ENCODE results near the gene ATP4A. TPM values are rescaled to one million over a fixed set of nuclear protein-coding genes. Genes with fewer than 3 reads are reported as not detected.
A peak's percentile ranks its signal among the peaks of the same experiment; 100 is the strongest.
"Not testable (repeated sequence)": the region's sequence is repeated elsewhere in the genome, so short reads cannot be mapped to it uniquely, and the experiment has no call there.

Gene ATP4A
- total RNA-seq, 1 donor = not detected

- Histone ChIP-seq H2AFZ (ENCODE audit: low read length) (no peak overlapping the region), H3K9me3 (ENCODE audit: low read depth, low read length) (no peaks in the 10 kb centered on the region), H3K79me2 (ENCODE audit: insufficient read depth, low read length) (no peaks in the 10 kb centered on the region), H3K4me3 (ENCODE audit: insufficient read depth, low read length) (no peak overlapping the region), H4K20me1 (ENCODE audit: insufficient read depth, low read length) (no peaks in the 10 kb centered on the region), H3K4me1 (ENCODE audit: insufficient read depth, low read length) (peaks cover 4% of the 10 kb centered on the region), H3K27me3 (ENCODE audit: insufficient read depth, low read length) (no peaks in the 10 kb centered on the region), H3K36me3 (ENCODE audit: insufficient read depth, low read length) (no peaks in the 10 kb centered on the region), H3K4me2 (ENCODE audit: insufficient read depth, low read length) (no peak overlapping the region), H3K27ac (ENCODE audit: low read depth, low read length) (no peak overlapping the region)
- TF ChIP-seq, protein P1, sequence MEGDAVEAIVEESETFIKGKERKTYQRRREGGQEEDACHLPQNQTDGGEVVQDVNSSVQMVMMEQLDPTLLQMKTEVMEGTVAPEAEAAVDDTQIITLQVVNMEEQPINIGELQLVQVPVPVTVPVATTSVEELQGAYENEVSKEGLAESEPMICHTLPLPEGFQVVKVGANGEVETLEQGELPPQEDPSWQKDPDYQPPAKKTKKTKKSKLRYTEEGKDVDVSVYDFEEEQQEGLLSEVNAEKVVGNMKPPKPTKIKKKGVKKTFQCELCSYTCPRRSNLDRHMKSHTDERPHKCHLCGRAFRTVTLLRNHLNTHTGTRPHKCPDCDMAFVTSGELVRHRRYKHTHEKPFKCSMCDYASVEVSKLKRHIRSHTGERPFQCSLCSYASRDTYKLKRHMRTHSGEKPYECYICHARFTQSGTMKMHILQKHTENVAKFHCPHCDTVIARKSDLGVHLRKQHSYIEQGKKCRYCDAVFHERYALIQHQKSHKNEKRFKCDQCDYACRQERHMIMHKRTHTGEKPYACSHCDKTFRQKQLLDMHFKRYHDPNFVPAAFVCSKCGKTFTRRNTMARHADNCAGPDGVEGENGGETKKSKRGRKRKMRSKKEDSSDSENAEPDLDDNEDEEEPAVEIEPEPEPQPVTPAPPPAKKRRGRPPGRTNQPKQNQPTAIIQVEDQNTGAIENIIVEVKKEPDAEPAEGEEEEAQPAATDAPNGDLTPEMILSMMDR (IDR thresholded peaks at IDR 0.05; ENCODE audit: extremely low read depth, low read depth, low read length) = no peak
- no peak for DNase-seq (ENCODE audit: insufficient read length, low spot score, missing footprints)
These were observed 33.0 kb upstream of the ATP4A start for GRCh38 chr19:35596366-35596999.

DNA sequence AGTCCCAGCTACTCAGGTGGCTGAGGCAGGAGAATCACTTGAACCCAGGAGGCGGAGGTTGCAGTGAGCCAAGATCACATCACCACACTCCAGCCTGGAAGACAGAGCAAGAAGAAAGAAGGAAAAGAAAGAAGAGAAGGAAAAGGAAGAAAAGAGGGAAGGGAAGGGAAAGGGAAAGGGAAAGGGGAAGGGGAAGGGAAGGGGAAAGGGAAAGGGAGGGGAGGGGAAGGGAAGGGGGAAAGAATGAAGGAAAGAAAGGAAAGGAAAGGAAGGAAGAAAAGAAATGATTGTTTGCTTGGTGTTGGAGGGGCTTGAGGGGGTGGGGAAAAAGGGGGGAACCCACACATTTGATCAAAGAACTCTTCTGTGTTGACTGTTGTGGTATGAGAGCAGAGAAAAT is 32.5 kb upstream of the ATP4A start:
- no peaks in the 10 kb centered on the region for H3K36me3 ChIP-seq (ENCODE audit: insufficient read depth, low read length)
- no peaks in the 10 kb centered on the region for H3K9me3 ChIP-seq (ENCODE audit: low read depth, low read length)
- H2AFZ ChIP-seq (ENCODE audit: low read length) = no peak overlapping the region
- no peaks in the 10 kb centered on the region for H3K27me3 ChIP-seq (ENCODE audit: insufficient read depth, low read length)
- H3K79me2 ChIP-seq (ENCODE audit: insufficient read depth, low read length) = no peaks in the 10 kb centered on the region
- DNase-seq (ENCODE audit: insufficient read length, low spot score, missing footprints) = no peak
- no peaks in the 10 kb centered on the region for H4K20me1 ChIP-seq (ENCODE audit: insufficient read depth, low read length)
- peaks cover 4% of the 10 kb centered on the region for H3K4me1 ChIP-seq (ENCODE audit: insufficient read depth, low read length)
- TF ChIP-seq, protein P1 (IDR thresholded peaks at IDR 0.05; ENCODE audit: extremely low read depth, low read depth, low read length) = no peak
- no peak overlapping the region for H3K27ac ChIP-seq (ENCODE audit: low read depth, low read length)
- no peak overlapping the region for H3K4me2 ChIP-seq (ENCODE audit: insufficient read depth, low read length)
- H3K4me3 ChIP-seq (ENCODE audit: insufficient read depth, low read length) = no peak overlapping the region

GRCh38 chr19:35595026-35595425 is 31.6 kb upstream of the ATP4A start:
- H3K4me1 ChIP-seq (ENCODE audit: insufficient read depth, low read length) = not testable (repeated sequence)

DNA sequence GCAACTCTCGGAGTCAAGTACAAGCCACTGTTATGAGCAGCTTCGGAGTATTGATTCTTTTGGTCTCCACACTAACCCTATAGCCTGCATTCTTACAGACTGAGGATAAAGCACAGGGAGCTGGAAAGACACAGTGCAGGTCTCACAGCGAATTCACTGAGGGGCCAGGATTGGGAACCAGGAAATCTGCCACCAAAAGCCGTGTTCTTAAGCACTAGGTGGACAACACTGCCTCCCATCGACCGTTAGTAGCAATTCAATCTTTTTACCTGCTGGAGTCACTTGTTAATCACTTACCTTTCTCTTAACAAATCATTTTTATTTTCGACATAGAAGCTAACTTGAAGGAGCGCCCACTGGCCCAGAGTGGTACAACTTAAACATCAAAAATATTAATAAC is 28.8 kb upstream of the ATP4A start:
- Histone ChIP-seq H2AFZ (ENCODE audit: low read length) (no peak overlapping the region), H4K20me1 (ENCODE audit: insufficient read depth, low read length) (no peaks in the 10 kb centered on the region), H3K79me2 (ENCODE audit: insufficient read depth, low read length) (no peaks in the 10 kb centered on the region), H3K4me2 (ENCODE audit: insufficient read depth, low read length) (no peak overlapping the region), H3K4me3 (ENCODE audit: insufficient read depth, low read length) (no peak overlapping the region), H3K9me3 (ENCODE audit: low read depth, low read length) (no peaks in the 10 kb centered on the region), H3K36me3 (ENCODE audit: insufficient read depth, low read length) (no peaks in the 10 kb centered on the region), H3K27me3 (ENCODE audit: insufficient read depth, low read length) (no peaks in the 10 kb centered on the region), H3K27ac (ENCODE audit: low read depth, low read length) (no peak overlapping the region), H3K4me1 (ENCODE audit: insufficient read depth, low read length) (no peaks in the 10 kb centered on the region)
- DNase-seq (ENCODE audit: insufficient read length, low spot score, missing footprints) = peak; percentile 66
- TF ChIP-seq, protein P1 (IDR thresholded peaks at IDR 0.05; ENCODE audit: extremely low read depth, low read depth, low read length) = peak; percentile 62

More at GRCh38 chr19:35595026-35595425, 31.6 kb upstream of the ATP4A start:
- H3K27me3 ChIP-seq (ENCODE audit: insufficient read depth, low read length); H3K9me3 ChIP-seq (ENCODE audit: low read depth, low read length); H3K36me3 ChIP-seq (ENCODE audit: insufficient read depth, low read length); H3K79me2 ChIP-seq (ENCODE audit: insufficient read depth, low read length); H3K4me2 ChIP-seq (ENCODE audit: insufficient read depth, low read length); H3K4me3 ChIP-seq (ENCODE audit: insufficient read depth, low read length); H3K27ac ChIP-seq (ENCODE audit: low read depth, low read length); H2AFZ ChIP-seq (ENCODE audit: low read length); DNase-seq (ENCODE audit: insufficient read length, low spot score, missing footprints); H4K20me1 ChIP-seq (ENCODE audit: insufficient read depth, low read length): not testable (repeated sequence)

Data from osteoblast (primary cell).